ENCODE data around the gene MUC20.

- TF ChIP-seq CTCF (IDR thresholded peaks at IDR 0.05): no peak
- no peak for TF ChIP-seq POLR2A (IDR thresholded peaks at IDR 0.05)
These were observed 8.9 kb downstream of the MUC20 start for GRCh38 chr3:195729476-195730251.

Data from vagina (tissue), 2 donors.